Muscle of back (tissue), 13 donors: ENCODE measurements around the gene GYPA. TPM values are rescaled to one million over a fixed set of nuclear protein-coding genes. Genes with fewer than 3 reads are reported as not detected.
A peak's percentile ranks its signal among the peaks of the same experiment; 100 is the strongest.
"Not testable (repeated sequence)": the region's sequence is repeated elsewhere in the genome, so short reads cannot be mapped to it uniquely, and the experiment has no call there.

ENCODE experiments used
- DNase-seq, 3 donors: peaks; one replicate each; pipeline versions ENCODE4 v3.0.0 to v3.0.0-alpha.2; 2013
- long read RNA-seq, 9 donors: transcript quantifications; one replicate each; lab custom pipeline, GENCODE V29; 2026
- polyA plus RNA-seq, 10 donors: library from polyadenylated mRNA; unstranded; fragments of 120-200 nt; gene quantifications; one replicate each; pipeline ENCODE4 v1.2.1, GENCODE V29; 2013; ENCODE audit not compliant: insufficient read length in 10 of 10

GYPA gene
- 10 to 100 TPM in 3 of 10 donors, 1 to 10 TPM in 7; 2.4 to 16.3 (median 5.0) TPM for polyA plus RNA-seq
- long read RNA-seq, donor 1, partial matches to known transcripts: 0 of 1 reads
- long read RNA-seq, donor 1, other reads (novel, unspliced or antisense): 0 of 1 reads
- long read RNA-seq, donor 2, partial matches to known transcripts: 0 of 1 reads
- long read RNA-seq, donor 2, other reads (novel, unspliced or antisense): 0 of 1 reads
- long read RNA-seq, donor 3: 0 reads
- long read RNA-seq, donor 4, partial matches to known transcripts: 0 of 1 reads
- long read RNA-seq, donor 4, other reads (novel, unspliced or antisense): 0 of 1 reads
- long read RNA-seq, donor 5, partial matches to known transcripts: 0 of 5 reads
- long read RNA-seq, donor 5, other reads (novel, unspliced or antisense): 0 of 5 reads
- long read RNA-seq, donor 6, partial matches to known transcripts: 0 of 1 reads
- long read RNA-seq, donor 6, other reads (novel, unspliced or antisense): 0 of 1 reads
- long read RNA-seq, donor 7: 0 reads
- long read RNA-seq, donor 8, transcript GYPA-213 (7 exons, 2,695 nt): major isoform, 6 of 7 reads
- long read RNA-seq, donor 8, partial matches to known transcripts: 0 of 7 reads
- long read RNA-seq, donor 8, other reads (novel, unspliced or antisense): 0 of 7 reads
- long read RNA-seq, donor 9, partial matches to known transcripts: 0 of 1 reads
- long read RNA-seq, donor 9, other reads (novel, unspliced or antisense): 0 of 1 reads

GRCh38 chr4:144140594-144141295, at the start of gene GYPA:
GYPA (minus strand) TSS chr4:144140718; CDS start chr4:144140635, 83 bp downstream.
- DNase-seq: not testable (repeated sequence)

- no peak for DNase-seq
Observed at GRCh38 chr4:144190009-144190408, 49.5 kb upstream of the GYPA start.

GRCh38 chr4:144189121-144189520, 48.6 kb upstream of the GYPA start:
- DNase-seq: no peak

GRCh38 chr4:144185086-144185485, 44.6 kb upstream of the GYPA start:
- no peak for DNase-seq

GRCh38 chr4:144183165-144183564, 42.6 kb upstream of the GYPA start:
- no peak for DNase-seq

- no peak for DNase-seq
Observed at GRCh38 chr4:144181391-144181790, 40.9 kb upstream of the GYPA start.

GRCh38 chr4:144179152-144179739, 38.7 kb upstream of the GYPA start:
- DNase-seq: no peak

- no peak for DNase-seq
Observed at GRCh38 chr4:144178414-144178813, 37.9 kb upstream of the GYPA start.

- DNase-seq: no peak
Observed at GRCh38 chr4:144176476-144176875, 36.0 kb upstream of the GYPA start.

GRCh38 chr4:144174401-144175067, 34.0 kb upstream of the GYPA start:
- peak; percentile 47 to 77 (median 65) for DNase-seq

- no peak for DNase-seq
Observed at GRCh38 chr4:144171697-144172096, 31.2 kb upstream of the GYPA start.

GRCh38 chr4:144169211-144169610, 28.7 kb upstream of the GYPA start:
- DNase-seq: no peak

GRCh38 chr4:144154044-144154443, 13.5 kb upstream of the GYPA start:
- no peak for DNase-seq

GRCh38 chr4:144142690-144143326, 2.3 kb upstream of the GYPA start:
- DNase-seq: peak in 2 of 3 donors; percentile 1 to 2

GRCh38 chr4:144141493-144141892, 975 bp upstream of the GYPA start:
- DNase-seq: no peak

- not testable (repeated sequence) for DNase-seq
Observed at GRCh38 chr4:144139991-144140390, 527 bp downstream of the GYPA start.

GRCh38 chr4:144139547-144139946, 971 bp downstream of the GYPA start:
- not testable (repeated sequence) for DNase-seq

GRCh38 chr4:144138239-144138638, 2.3 kb downstream of the GYPA start:
- not testable (repeated sequence) for DNase-seq

GRCh38 chr4:144137137-144137931, 3.2 kb downstream of the GYPA start:
- DNase-seq: not testable (repeated sequence)

- DNase-seq: not testable (repeated sequence)
Observed at GRCh38 chr4:144136189-144136588, 4.3 kb downstream of the GYPA start.
